ENCODE results near the gene GALNT17.

GALNT17 gene

DNA sequence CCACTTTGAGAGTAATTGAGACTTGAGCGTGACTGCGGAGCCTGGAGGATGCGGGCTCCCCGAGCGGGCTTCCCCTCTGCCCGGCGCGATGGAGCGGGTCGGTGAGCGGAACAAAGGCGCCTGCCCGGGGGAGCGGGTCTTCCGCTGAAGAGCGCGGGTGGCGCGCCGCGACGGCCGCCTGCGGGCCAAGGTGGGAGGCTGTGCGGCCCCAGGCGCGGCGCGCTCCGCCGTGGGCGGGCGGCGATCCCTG is at the start of gene GALNT17:
Gene GALNT17 (plus strand): TSS at position 18 of the 250 bp plus-strand sequence.
- DNase-seq (ENCODE audit: insufficient read length, low spot score): no peak
- FAIRE-seq: no peak

DNA sequence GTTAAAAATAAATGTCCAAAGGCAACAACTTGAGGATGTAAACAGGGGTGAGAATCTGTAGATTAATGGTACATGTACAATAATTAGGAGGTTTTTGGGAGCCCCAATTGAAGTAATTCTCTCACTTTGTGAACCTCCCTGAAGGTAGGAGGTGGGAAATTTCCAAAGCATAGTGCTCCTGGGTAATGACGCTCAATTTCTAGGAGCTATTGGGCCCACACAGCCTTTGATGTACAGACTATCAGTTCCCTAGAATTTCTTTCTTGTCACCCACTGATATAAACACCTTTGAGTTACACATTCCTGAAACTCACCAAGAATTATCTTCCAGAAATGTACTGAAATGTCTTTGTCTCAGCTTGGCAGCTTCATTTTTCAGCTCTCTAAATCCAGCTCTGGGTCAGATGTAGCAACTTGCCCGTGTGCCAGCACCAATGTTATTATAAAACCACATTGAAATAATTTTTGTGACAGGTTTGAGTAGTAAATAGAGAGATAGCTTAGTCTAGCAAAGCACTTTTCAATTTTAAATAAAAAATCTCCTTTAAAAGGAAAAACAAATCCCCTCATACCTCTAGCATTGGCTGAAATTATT is 36.6 kb upstream of the GALNT17 start:
- FAIRE-seq (no peak), DNase-seq (ENCODE audit: insufficient read length, low spot score) (no peak)

DNA sequence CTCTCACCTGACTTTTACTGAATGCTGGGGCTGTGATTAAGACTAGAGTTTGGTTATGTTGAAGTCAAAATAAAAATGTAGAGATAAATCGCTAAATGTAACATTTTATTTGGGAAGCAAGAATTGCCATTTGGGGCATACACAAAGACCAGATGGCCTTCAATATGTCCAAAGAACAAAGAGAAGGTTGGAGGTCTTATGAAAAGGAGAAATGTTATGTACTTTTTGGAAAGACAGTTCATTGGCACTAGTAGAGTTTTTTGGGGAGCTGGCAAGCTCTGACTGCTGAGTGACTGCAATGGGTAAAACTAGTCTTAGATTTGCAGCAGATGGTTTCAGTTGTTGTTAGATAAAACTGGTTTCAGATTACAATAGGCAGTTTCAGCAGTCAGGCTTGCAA is 35.6 kb upstream of the GALNT17 start:
- no peak for DNase-seq (ENCODE audit: insufficient read length, low spot score)
- FAIRE-seq: no peak

DNA sequence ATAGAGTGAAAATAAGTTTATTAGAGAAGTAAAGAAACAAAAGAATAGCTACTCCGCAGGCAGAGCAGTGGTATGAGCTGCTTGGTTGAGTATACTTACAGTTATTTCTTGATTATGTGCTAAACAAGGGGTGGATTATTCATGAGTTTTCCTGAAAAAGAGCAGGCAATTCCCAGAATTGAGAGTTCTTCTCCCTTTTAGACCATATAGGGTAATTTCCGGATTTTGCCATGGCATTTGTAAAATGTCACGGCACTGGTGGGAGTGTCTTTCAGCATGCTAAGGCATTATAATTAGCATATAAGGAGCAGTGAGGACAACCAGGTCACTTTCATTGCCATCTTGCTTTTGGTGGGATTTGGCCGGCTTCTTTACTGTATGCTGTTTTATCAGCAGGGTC is 25.7 kb upstream of the GALNT17 start:
- FAIRE-seq: no peak
- no peak for DNase-seq (ENCODE audit: insufficient read length, low spot score)

DNA sequence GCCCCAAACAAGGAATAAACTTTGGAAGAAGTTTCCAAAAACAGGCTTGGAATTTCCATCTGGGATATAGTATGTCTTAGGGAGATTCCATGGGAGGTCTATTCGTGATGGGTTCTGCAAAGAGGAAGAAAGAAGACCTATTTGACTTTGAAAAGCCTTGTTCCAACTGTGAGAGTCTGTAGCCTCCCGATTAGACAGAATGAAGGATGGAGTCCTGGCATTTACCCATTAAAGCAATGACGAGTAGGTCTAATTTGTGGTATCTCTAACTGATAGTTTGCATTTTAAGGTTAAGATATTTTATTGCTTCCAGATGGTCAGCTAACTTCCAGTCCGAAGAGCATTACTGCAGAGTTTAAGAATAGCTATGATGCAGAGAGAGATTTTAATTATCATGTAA is 19.5 kb upstream of the GALNT17 start:
- no peak for DNase-seq (ENCODE audit: insufficient read length, low spot score)
- FAIRE-seq: no peak

- DNase-seq (ENCODE audit: insufficient read length, low spot score) (no peak), FAIRE-seq (no peak)
Observed at GRCh38 chr7:71120096-71120495, 11.8 kb upstream of the GALNT17 start.

- DNase-seq (ENCODE audit: insufficient read length, low spot score): no peak
Observed at GRCh38 chr7:71129126-71129525, 2.8 kb upstream of the GALNT17 start.

GRCh38 chr7:71130031-71130679 is 1.8 kb upstream of the GALNT17 start:
- DNase-seq (ENCODE audit: insufficient read length, low spot score) (no peak), FAIRE-seq (no peak)

More at GRCh38 chr7:71129126-71129525, 2.8 kb upstream of the GALNT17 start:
- no peak for FAIRE-seq

DNA sequence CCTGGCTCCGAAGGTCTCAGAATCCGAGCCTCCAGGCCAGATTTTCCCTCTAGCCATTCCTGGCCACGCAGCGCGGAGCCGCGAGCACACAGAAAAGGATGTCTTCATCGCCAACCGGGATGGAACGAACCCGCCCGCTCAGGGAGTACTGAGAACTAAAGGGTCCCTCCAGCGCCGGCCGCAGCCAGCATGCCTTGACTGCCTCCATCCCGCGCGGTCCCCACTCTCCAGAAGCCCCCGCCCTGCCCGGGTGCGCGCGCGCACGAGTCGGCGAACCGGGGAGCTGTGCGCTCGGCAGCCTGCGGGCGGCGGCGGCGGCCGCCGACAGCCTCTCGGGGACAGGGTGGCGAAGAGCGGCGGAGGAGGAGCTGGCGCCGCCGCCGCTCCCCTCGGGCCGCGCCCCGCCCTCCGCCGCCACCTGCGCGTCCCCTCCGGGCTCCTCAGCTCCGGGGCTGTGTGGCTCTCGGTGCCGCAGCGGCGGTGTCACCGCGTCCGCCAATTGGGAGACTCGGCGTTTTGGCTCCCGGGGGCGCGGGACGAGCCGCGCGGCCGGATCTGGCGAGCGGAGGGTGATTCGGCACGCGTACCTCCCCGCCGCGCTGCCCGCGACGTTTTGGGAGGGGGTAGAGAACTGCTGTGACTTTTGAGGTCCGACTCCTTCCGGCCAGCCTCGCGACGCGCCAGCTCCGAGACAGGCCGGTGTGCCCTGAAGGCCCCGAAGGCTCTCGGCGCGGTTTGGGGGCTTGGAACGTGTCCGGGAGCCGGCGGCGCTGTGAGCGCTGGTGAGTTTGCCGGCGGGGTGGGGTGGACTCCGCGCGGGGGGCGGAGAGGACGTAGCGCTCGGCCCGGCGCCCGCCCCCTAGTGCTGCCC is 453 bp upstream of the GALNT17 start:
- FAIRE-seq (no peak), DNase-seq (ENCODE audit: insufficient read length, low spot score) (no peak)

GRCh38 chr7:71132377-71133231 is 660 bp downstream of the GALNT17 start:
- DNase-seq (ENCODE audit: insufficient read length, low spot score): no peak
- no peak for FAIRE-seq

DNA sequence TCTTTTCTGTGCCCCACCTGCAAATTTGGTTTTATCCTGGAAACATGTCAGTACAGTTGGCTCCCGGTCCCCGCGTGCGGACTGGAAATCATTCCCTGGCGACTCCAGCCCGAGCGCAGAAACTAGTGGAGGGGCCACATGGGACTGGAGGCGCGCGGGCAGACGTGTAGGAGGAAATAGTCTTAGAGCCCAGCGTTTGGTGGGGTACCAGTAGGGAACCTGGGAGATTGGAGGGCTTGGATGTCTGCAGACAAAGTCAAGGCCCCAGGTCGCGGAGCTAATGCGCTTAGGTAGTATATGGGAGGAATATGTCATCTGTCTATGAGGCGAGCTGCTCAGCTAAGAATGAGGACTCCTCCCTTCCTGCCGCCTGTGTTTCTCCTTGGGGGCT is 1.3 kb downstream of the GALNT17 start:
- no peak for DNase-seq (ENCODE audit: insufficient read length, low spot score)
- FAIRE-seq: no peak

GRCh38 chr7:71133856-71134255 is 1.9 kb downstream of the GALNT17 start:
- DNase-seq (ENCODE audit: insufficient read length, low spot score) (no peak), FAIRE-seq (no peak)

- no peak for DNase-seq (ENCODE audit: insufficient read length, low spot score)
- no peak for FAIRE-seq
Observed at GRCh38 chr7:71135116-71135515, 3.2 kb downstream of the GALNT17 start.

DNA sequence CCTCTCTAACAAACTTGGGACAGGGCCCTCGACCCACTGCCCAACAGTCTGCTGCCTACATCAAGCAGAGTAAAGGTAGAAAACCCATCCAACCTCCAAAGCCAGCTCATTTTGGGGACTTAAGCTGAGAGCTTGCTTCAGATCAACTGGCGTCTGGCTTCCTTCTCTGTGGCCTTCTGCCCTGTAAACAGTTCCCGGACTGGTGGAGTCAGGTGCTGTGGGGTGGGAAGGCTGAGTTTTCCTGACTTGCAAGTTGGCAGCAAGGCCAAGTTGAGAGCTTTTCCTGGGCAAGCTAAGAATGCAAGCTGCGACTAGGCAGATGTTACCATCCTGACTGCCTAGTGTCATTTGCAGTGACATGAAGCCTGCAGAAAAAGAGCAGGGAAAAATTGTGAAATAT is 3.7 kb downstream of the GALNT17 start:
- no peak for FAIRE-seq
- DNase-seq (ENCODE audit: insufficient read length, low spot score): no peak

DNA sequence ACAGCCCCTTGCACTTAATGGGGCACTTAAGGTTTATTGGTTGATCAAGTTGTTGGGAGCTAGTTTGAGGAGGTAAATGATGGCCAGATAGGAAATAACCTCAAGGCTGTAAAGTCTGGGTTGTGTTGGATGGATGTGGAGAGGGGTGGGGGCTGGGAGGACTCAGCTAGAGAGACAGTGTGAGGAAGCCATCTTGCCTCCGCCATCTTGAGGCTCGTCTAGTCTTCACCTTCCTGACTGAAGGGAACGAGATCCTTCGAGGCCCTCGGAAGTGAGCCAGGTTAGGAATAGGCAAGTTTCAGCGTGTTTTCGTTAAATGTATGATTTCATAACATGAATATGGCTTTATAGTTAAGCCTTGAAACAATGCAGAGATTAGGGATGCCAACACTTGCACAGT is 5.5 kb downstream of the GALNT17 start:
- FAIRE-seq (no peak), DNase-seq (ENCODE audit: insufficient read length, low spot score) (no peak)

GRCh38 chr7:71140264-71140663 is 8.3 kb downstream of the GALNT17 start:
- no peak for FAIRE-seq
- no peak for DNase-seq (ENCODE audit: insufficient read length, low spot score)

GRCh38 chr7:71144963-71145362 is 13.0 kb downstream of the GALNT17 start:
- no peak for DNase-seq (ENCODE audit: insufficient read length, low spot score)
- no peak for FAIRE-seq

- FAIRE-seq (no peak), DNase-seq (ENCODE audit: insufficient read length, low spot score) (no peak)
Observed at GRCh38 chr7:71145906-71146901, 14.3 kb downstream of the GALNT17 start.

- DNase-seq (ENCODE audit: insufficient read length, low spot score): no peak
Observed at GRCh38 chr7:71148098-71148497, 16.2 kb downstream of the GALNT17 start.

DNA sequence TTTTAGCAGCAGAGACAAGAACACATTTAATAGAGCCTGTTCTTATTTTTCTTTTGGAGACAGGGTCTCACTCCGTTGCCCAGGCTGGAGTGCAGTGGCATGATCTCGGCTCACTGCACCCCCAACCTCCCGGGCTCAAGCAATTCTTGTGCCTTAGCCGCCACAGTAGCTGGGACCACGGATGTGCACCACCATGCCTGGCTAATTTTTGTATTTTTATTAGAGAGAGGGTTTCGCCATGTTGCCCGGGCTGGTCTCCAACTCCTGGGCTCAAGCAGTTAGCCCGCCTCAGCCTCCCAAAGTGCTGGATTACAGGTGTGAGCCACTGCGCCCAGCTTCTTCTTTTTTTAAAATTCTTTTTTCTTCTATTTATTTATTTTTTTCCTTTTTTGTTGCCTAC is 23.3 kb downstream of the GALNT17 start:
- no peak for FAIRE-seq
- DNase-seq (ENCODE audit: insufficient read length, low spot score): no peak

More at GRCh38 chr7:71148098-71148497, 16.2 kb downstream of the GALNT17 start:
- no peak for FAIRE-seq

Measured in GM19239 (cell line).